ENCODE data around the gene DOK7. TPM values are rescaled to one million over a fixed set of nuclear protein-coding genes. Genes with fewer than 3 reads are reported as not detected.

Gene DOK7
- total and polyA plus RNA-seq, 2 donors (not counting 1 experiment from before 2014, with no cell fraction given): 0.17 TPM; not detected in 1

DNA sequence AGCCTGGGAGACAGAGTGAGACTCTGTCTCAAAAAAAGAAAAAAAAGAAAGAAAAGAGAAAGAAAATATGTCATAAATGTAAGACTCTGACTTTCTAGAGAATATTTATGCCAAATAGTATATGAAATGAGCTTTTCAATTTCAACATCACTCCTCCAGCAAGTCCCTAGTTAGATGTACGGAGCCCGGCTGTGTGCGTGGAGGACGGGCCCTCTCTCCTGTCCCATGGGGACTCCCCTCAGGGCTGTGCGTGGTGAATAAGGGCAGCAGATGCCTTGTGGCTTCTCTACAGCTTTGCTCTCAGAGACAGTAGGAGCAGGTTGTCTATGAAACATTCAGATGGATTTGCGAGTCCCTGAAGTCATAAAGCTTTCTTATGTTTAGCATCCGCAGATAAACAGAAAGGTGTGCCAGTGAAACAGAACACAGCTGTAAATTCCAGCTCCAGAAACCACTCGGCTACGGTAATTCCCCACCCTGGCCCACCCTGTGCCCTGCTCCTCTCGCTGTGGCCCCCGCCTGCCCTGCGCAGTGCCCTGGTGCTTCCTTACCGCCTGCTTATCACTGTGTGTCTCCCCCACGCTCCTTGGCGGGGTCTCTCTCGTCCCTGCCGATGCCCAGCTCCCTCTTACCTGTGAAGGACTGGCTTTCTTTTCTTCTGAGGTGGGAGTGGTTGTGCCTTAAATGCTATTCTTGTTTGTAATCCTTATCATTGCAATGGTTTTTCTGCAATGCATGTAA lies 35.2 kb upstream of the DOK7 start:
- H3K4me2 ChIP-seq (ENCODE audit: extremely low read depth, insufficient read depth, low read length): no peak overlapping the region

GRCh38 chr4:3429651-3430050 lies 33.5 kb upstream of the DOK7 start:
- DNase-seq (ENCODE audit: low read depth in 2 of 2): no peak
- Histone ChIP-seq H3K4me2 (ENCODE audit: extremely low read depth, insufficient read depth, low read length) (no peak overlapping the region), H3K4me1 (ENCODE audit: control insufficient read depth, extremely low read depth, insufficient read depth, low read length) (no peaks in the 10 kb centered on the region), H3K79me2 (ENCODE audit: control insufficient read depth, insufficient read depth, low read length) (no peaks in the 10 kb centered on the region), H3K4me3 (replicated peaks in 1 of 4; ENCODE audit: control extremely low read depth in 1 of 4, insufficient read depth in 1 of 4, low read depth in 3 of 4, low read length in 4 of 4) (no peak overlapping the region), H3K9me3 (ENCODE audit: control insufficient read depth, insufficient read depth, low read depth, low read length) (no peaks in the 10 kb centered on the region), H3K27ac (ENCODE audit: insufficient read depth, low read length) (no peak overlapping the region), H3K36me3 (ENCODE audit: control insufficient read depth, insufficient read depth, low read length) (no peaks in the 10 kb centered on the region), H4K20me1 (ENCODE audit: control insufficient read depth, extremely low read depth, insufficient read depth, low read length) (no peaks in the 10 kb centered on the region), H2AFZ (ENCODE audit: low read length) (no peak overlapping the region), H3K9ac (ENCODE audit: insufficient read depth, low read length) (no peak overlapping the region), H3K27me3 (ENCODE audit: control insufficient read depth, insufficient read depth, low read length) (no peaks in the 10 kb centered on the region)
- no peak for TF ChIP-seq EZH2 (IDR thresholded peaks at IDR 0.05; ENCODE audit: low read length, missing control alignments)
- TF ChIP-seq CTCF (conservative IDR thresholded peaks at IDR 0.05 in 1 of 2, IDR thresholded peaks at IDR 0.05 in 1 of 2; ENCODE audit: low read depth in 1 of 2, low read length in 2 of 2): no peak

More for the DNA sequence above, 35.2 kb upstream of the DOK7 start:
- Histone ChIP-seq H3K27ac (ENCODE audit: insufficient read depth, low read length) (no peak overlapping the region), H3K4me1 (ENCODE audit: control insufficient read depth, extremely low read depth, insufficient read depth, low read length) (no peaks in the 10 kb centered on the region), H3K4me3 (replicated peaks in 1 of 4; ENCODE audit: control extremely low read depth in 1 of 4, insufficient read depth in 1 of 4, low read depth in 3 of 4, low read length in 4 of 4) (no peak overlapping the region), H3K36me3 (ENCODE audit: control insufficient read depth, insufficient read depth, low read length) (no peaks in the 10 kb centered on the region), H3K9me3 (ENCODE audit: control insufficient read depth, insufficient read depth, low read depth, low read length) (no peaks in the 10 kb centered on the region), H2AFZ (ENCODE audit: low read length) (no peak overlapping the region), H3K79me2 (ENCODE audit: control insufficient read depth, insufficient read depth, low read length) (no peaks in the 10 kb centered on the region), H4K20me1 (ENCODE audit: control insufficient read depth, extremely low read depth, insufficient read depth, low read length) (no peaks in the 10 kb centered on the region), H3K27me3 (ENCODE audit: control insufficient read depth, insufficient read depth, low read length) (no peaks in the 10 kb centered on the region), H3K9ac (ENCODE audit: insufficient read depth, low read length) (no peak overlapping the region)
- no peak for DNase-seq (ENCODE audit: low read depth in 2 of 2)
- TF ChIP-seq EZH2 (IDR thresholded peaks at IDR 0.05; ENCODE audit: low read length, missing control alignments) (no peak), CTCF (conservative IDR thresholded peaks at IDR 0.05 in 1 of 2, IDR thresholded peaks at IDR 0.05 in 1 of 2; ENCODE audit: low read depth in 1 of 2, low read length in 2 of 2) (no peak)

- Histone ChIP-seq H3K4me2 (ENCODE audit: extremely low read depth, insufficient read depth, low read length) (no peak overlapping the region), H3K79me2 (ENCODE audit: control insufficient read depth, insufficient read depth, low read length) (no peaks in the 10 kb centered on the region), H3K36me3 (ENCODE audit: control insufficient read depth, insufficient read depth, low read length) (no peaks in the 10 kb centered on the region), H3K27ac (ENCODE audit: insufficient read depth, low read length) (no peak overlapping the region), H2AFZ (ENCODE audit: low read length) (no peak overlapping the region), H3K4me1 (ENCODE audit: control insufficient read depth, extremely low read depth, insufficient read depth, low read length) (no peaks in the 10 kb centered on the region), H3K4me3 (replicated peaks in 1 of 4; ENCODE audit: control extremely low read depth in 1 of 4, insufficient read depth in 1 of 4, low read depth in 3 of 4, low read length in 4 of 4) (no peak overlapping the region), H3K9ac (ENCODE audit: insufficient read depth, low read length) (no peak overlapping the region), H3K9me3 (ENCODE audit: control insufficient read depth, insufficient read depth, low read depth, low read length) (no peaks in the 10 kb centered on the region), H4K20me1 (ENCODE audit: control insufficient read depth, extremely low read depth, insufficient read depth, low read length) (no peaks in the 10 kb centered on the region), H3K27me3 (ENCODE audit: control insufficient read depth, insufficient read depth, low read length) (no peaks in the 10 kb centered on the region)
- no peak for DNase-seq (ENCODE audit: low read depth in 2 of 2)
- TF ChIP-seq EZH2 (IDR thresholded peaks at IDR 0.05; ENCODE audit: low read length, missing control alignments) (no peak), CTCF (conservative IDR thresholded peaks at IDR 0.05 in 1 of 2, IDR thresholded peaks at IDR 0.05 in 1 of 2; ENCODE audit: low read depth in 1 of 2, low read length in 2 of 2) (no peak)
Observed at GRCh38 chr4:3430524-3430923, 32.6 kb upstream of the DOK7 start.

Data from fibroblast of lung (primary cell).